ENCODE measurements around the gene CELA2B. TPM values are rescaled to one million over a fixed set of nuclear protein-coding genes. Genes with fewer than 3 reads are reported as not detected.
"Not testable (repeated sequence)": the region's sequence is repeated elsewhere in the genome, so short reads cannot be mapped to it uniquely, and the experiment has no call there.

CELA2B gene
- total and polyA plus RNA-seq, 12 donors: 1.7 to 28.1 (median 7.9) TPM; not detected in 3

DNA sequence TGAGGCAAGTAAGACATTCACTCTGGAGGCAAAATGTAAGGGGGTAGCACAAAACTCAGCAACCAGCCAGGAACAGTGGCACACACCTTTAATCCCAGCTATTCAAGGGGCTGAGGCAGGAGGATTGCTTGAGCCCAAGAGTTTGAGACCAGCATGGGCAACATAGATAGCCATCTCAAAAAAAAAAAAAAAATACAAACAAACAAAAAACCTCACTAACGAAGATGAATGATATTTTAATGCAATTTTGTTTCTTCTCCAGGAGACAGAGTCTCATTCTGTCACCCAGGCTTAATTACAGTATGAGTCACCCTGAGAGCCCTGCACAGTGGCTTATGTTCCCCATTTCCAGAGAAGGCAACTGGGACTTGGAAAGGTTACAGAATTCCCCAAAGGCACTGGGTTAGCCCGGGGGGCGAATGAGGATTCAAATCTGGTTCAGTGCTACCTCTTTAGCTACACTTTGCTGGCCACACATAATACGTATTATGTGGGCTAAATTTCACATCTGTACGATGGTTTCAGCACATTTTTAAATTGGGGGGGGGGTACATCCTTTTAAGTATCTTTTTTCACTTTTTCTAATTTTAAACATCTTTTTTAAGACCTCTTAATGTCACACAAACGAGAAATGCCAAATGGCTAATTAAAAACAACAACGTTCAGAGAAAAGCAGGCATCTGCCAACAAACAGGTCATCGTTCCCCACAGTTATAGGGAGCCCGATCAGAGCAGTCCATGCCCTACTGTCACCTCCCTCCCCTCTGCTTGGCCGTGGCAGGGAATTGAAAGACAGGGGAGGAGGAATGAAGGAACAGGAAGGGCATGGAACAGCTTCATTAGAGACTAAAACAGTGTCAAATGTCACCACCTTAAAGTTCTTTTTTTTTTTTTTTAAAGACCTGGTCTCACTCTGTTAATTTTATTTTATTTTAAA is 15.9 kb upstream of the CELA2B start:
- WGBS, 4 donors: 45 to 51% (median 48%) methylated on average over 10 of the region's 10 CpGs
- peaks cover 0 to 26% of the 10 kb centered on the region in 2 donors for H3K4me1 ChIP-seq (replicated peaks in 1 of 2)
- TF ChIP-seq, protein P1, sequence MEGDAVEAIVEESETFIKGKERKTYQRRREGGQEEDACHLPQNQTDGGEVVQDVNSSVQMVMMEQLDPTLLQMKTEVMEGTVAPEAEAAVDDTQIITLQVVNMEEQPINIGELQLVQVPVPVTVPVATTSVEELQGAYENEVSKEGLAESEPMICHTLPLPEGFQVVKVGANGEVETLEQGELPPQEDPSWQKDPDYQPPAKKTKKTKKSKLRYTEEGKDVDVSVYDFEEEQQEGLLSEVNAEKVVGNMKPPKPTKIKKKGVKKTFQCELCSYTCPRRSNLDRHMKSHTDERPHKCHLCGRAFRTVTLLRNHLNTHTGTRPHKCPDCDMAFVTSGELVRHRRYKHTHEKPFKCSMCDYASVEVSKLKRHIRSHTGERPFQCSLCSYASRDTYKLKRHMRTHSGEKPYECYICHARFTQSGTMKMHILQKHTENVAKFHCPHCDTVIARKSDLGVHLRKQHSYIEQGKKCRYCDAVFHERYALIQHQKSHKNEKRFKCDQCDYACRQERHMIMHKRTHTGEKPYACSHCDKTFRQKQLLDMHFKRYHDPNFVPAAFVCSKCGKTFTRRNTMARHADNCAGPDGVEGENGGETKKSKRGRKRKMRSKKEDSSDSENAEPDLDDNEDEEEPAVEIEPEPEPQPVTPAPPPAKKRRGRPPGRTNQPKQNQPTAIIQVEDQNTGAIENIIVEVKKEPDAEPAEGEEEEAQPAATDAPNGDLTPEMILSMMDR (IDR thresholded peaks at IDR 0.05): no peak
- TF ChIP-seq POLR2A (IDR thresholded peaks at IDR 0.05): no peak

DNA sequence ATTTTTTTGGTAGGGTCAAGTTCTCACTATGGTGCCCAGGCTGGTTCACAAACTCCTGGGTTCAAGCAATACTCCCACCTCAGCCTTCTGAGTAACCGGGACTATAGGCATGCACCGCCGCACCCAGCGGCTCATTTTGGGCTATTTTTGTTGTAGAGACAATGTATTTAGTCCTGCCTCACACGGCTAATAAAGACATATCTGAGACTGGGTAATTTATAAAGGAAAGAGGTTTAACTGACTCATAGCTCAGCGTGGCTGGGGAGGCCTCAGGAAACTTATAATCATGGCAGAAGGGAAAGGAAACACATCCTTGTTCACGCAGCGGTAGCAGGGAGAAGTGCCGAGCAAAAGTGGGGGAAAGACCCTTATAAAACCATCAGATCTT is 15.2 kb upstream of the CELA2B start:
- WGBS, 4 donors: 83 to 87% (median 84%) methylated on average over 9 of the region's 9 CpGs
- intact Hi-C loops (cut with DNase I): no loop called here
- Histone ChIP-seq H3K27ac (peak overlapping the region in 1 of 5 donors; percentile 37), H3K9me3 (replicated peaks in 1 of 3) (no peaks in the 10 kb centered on the region), H3K27me3 (no peaks in the 10 kb centered on the region), H3K4me1 (replicated peaks in 1 of 2) (peaks cover 0 to 26% of the 10 kb centered on the region in 2 donors), H3K4me3 (no peak overlapping the region), H3K36me3 (replicated peaks in 1 of 2) (no peaks in the 10 kb centered on the region)
- no peak for DNase-seq
- TF ChIP-seq POLR2A (IDR thresholded peaks at IDR 0.05): no peak

More for the DNA sequence above, 15.9 kb upstream of the CELA2B start:
- DNase-seq: peak in 3 of 7 donors; percentile 40 to 68 (median 41)
- intact Hi-C loops (cut with DNase I): no loop called here
- no peaks in the 10 kb centered on the region for H3K9me3 ChIP-seq (replicated peaks in 1 of 3)
- no peaks in the 10 kb centered on the region for H3K27me3 ChIP-seq
- peak overlapping the region in 1 of 5 donors; percentile 37 for H3K27ac ChIP-seq
- H3K36me3 ChIP-seq (replicated peaks in 1 of 2): no peaks in the 10 kb centered on the region
- H3K4me3 ChIP-seq: no peak overlapping the region

DNA sequence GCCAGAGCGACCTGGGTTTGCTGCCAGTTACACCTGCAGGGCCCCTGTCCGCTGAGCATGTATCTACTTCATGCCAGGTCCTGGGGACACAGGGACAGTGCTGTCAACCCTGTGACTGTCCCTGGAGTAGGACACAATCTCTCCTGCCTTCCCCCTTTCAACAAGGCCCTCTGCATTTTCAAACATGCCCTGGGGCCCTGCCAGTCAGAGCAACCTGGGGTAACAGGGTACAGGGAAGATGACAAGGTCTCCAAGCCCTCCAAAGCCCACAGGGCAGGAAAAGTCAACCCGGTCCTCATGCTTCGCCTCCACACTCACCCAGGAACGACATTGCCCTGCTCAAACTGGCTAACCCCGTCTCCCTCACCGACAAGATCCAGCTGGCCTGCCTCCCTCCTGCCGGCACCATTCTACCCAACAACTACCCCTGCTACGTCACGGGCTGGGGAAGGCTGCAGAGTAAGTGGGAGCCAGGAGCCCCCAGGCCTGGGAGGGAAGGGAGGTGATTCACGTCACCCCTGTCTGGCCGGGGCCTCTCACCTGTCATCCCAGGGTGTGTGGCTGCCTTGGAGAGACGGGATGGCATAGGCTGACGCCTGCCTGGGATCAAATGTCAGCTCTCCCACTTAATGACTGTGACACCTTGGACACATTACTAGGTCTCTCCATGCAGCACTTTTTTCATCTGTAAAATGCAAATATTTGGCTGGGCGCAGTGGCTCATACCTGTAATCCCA is 12.7 kb upstream of the CELA2B start:
- H3K4me3 ChIP-seq; H3K9me3 ChIP-seq (replicated peaks in 1 of 3); DNase-seq; H3K27me3 ChIP-seq; H3K36me3 ChIP-seq (replicated peaks in 1 of 2); intact Hi-C loops (cut with DNase I): not testable (repeated sequence)
- Histone ChIP-seq H3K4me1 (replicated peaks in 1 of 2) (peaks cover 0 to 26% of the 10 kb centered on the region in 2 donors), H3K27ac (peak overlapping the region in 1 of 5 donors; percentile 61)
- WGBS, 4 donors: 74 to 84% (median 77%) methylated on average over 9 to 14 of the region's 15 CpGs

DNA sequence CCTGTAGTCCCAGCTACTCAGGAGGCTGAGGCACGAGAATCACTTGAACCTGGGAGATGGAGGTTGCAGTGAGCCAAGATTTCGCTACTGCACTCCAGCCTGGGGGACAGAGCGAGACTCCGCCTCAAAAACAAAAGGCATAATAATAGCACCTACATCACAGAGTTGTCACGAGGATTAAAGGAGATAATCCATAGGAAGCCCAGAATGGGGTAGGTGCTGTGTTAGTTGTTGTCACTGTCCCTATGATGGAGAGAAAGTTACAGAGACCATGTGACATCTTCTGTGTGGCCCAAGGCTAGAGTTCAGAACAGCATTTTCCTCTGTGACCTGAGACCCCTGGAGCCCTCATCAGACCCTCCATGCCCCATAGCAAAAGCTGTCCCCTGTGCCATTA is 12.0 kb upstream of the CELA2B start:
- intact Hi-C loops (cut with DNase I); H3K9me3 ChIP-seq (replicated peaks in 1 of 3); H3K36me3 ChIP-seq (replicated peaks in 1 of 2); H3K27me3 ChIP-seq; DNase-seq; H3K4me3 ChIP-seq: not testable (repeated sequence)
- 89 to 95% (median 92%) methylated on average over 5 of the region's 5 CpGs for WGBS, 4 donors
- peaks cover 0 to 20% of the 10 kb centered on the region in 2 donors for H3K4me1 ChIP-seq (replicated peaks in 1 of 2)
- H3K27ac ChIP-seq: peak overlapping the region in 2 of 5 donors; percentile 61 to 68

DNA sequence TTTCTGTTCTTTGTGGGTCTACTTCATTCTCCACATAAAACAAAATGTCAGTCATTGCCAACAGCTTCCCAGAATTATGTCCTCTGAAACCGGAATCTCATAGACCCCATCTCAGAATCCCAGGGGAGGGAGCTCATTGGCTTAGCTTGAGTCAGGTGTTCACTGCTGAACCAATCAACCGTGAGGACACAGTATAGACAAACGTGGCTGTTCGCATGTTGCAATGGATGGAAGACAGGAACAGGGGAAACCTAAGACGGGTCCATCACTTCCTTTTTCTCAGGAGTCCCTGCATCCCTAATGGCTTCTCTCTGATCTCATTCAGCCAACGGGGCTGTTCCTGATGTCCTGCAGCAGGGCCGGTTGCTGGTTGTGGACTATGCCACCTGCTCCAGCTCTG is 10.2 kb upstream of the CELA2B start:
- WGBS, 4 donors: 79 to 84% (median 81%) methylated on average over 7 of the region's 7 CpGs

DNA sequence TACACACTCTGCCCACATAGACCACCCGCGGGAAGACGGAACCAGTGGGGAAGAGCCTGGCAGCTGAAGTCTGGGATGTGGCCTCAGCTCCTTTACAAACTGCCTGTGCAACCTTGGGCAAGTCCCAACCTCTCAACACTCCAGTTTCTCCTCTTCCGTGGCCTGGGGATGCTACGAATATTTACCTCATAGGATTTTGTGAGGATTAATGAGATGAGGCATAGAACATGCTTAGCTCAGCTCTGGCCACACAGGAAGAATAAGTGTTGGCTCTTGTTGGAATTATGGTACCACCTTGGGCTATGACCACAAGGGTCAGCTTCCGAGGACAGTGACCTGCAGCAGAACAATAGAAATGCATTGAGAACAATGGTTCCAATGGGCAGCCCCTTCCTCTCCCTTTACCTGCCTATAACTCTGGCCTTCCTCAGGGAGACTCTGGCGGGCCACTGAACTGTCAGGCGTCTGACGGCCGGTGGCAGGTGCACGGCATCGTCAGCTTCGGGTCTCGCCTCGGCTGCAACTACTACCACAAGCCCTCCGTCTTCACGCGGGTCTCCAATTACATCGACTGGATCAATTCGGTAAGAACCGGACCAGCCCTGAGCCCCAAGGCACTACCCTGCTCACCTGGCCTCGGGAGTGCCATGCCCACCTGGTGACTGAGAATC is 8.8 kb upstream of the CELA2B start:
- 94 to 96% (median 94%) methylated on average over 19 to 22 of the region's 22 CpGs for WGBS, 4 donors
- H3K9me3 ChIP-seq (replicated peaks in 1 of 3); H3K36me3 ChIP-seq (replicated peaks in 1 of 2); DNase-seq; H3K4me3 ChIP-seq; intact Hi-C loops (cut with DNase I); H3K4me1 ChIP-seq (replicated peaks in 1 of 2); H3K27ac ChIP-seq; H3K27me3 ChIP-seq: not testable (repeated sequence)

More for the DNA sequence above, 10.2 kb upstream of the CELA2B start:
- no peak for TF ChIP-seq POLR2A (IDR thresholded peaks at IDR 0.05)
- TF ChIP-seq, protein P1 (IDR thresholded peaks at IDR 0.05): no peak
- intact Hi-C loops (cut with DNase I): no loop called here
- H3K4me3 ChIP-seq: no peak overlapping the region
- H3K27me3 ChIP-seq: no peaks in the 10 kb centered on the region
- H3K4me1 ChIP-seq (replicated peaks in 1 of 2): peaks cover 0 to 7% of the 10 kb centered on the region in 2 donors
- no peaks in the 10 kb centered on the region for H3K9me3 ChIP-seq (replicated peaks in 1 of 3)
- no peaks in the 10 kb centered on the region for H3K36me3 ChIP-seq (replicated peaks in 1 of 2)
- no peak overlapping the region for H3K27ac ChIP-seq
- DNase-seq: no peak
